Thoracic aorta (tissue), 2 donors: ENCODE data around the gene WDR17. TPM values are rescaled to one million over a fixed set of nuclear protein-coding genes. Genes with fewer than 3 reads are reported as not detected.

Source experiments
- ATAC-seq: fragments of 150-250 bp; one replicate; pipeline ENCODE4 v1.8.0; 2017; ENCODE audit warnings: low read depth; ENCODE audit not compliant: insufficient number of reproducible peaks, low FRiP score
- DNase-seq: peaks from one replicate; pipeline ENCODE4 v3.0.0-alpha.2; 2020; ENCODE audit warnings: low spot score
- H3K27ac ChIP-seq, 2 donors: fragments of 200-600 bp; sonication (generic); 1 replicate in 1 of 2; 2 replicates in 1 of 2; pipeline ENCODE4 v1.5.1; 2016; ENCODE audit warnings: mild to moderate bottlenecking in 2 of 2, moderate library complexity in 2 of 2
- H3K27me3 ChIP-seq: fragments of 200-600 bp; sonication (generic); replicated peaks from 2 replicates; pipeline ENCODE4 v1.6.0; 2016; ENCODE audit warnings: mild to moderate bottlenecking; ENCODE audit not compliant: insufficient read depth
- H3K36me3 ChIP-seq: fragments of 200-600 bp; sonication (generic); one replicate; pipeline ENCODE4 v1.5.1; 2016
- H3K4me1 ChIP-seq, 2 donors: fragments of 200-600 bp; sonication (generic); 1 replicate in 1 of 2; 2 replicates in 1 of 2; pipeline versions ENCODE4 v1.5.1 to v1.6.0; 2016; ENCODE audit warnings: low read depth in 2 of 2, mild to moderate bottlenecking in 1 of 2; ENCODE audit not compliant: control insufficient read depth in 1 of 2
- H3K4me3 ChIP-seq: fragments of 200-600 bp; sonication (generic); 2 replicates; pipeline ENCODE4 v1.5.1; 2016; ENCODE audit warnings: mild to moderate bottlenecking
- H3K9me3 ChIP-seq: fragments of 200-600 bp; sonication (generic); 2 replicates; pipeline ENCODE4 v1.5.1; 2016
- CTCF ChIP-seq: fragments of 200-600 bp; sonication (generic); IDR thresholded peaks from one replicate; pipeline ENCODE4 v1.5.1; 2019; ENCODE audit warnings: antibody characterized with exemption
- total RNA-seq, 2 donors: library from RNA; depleted of rRNA; stranded (reverse); fragments of >200 nt; gene quantifications; one replicate each; pipeline versions ENCODE4 v1.1.0 to v1.2.3, GENCODE V29; 2016

The WDR17 gene
- total RNA-seq, 2 donors from 2014 or later = 1.7 to 5.3 TPM

GRCh38 chr4:176139518-176139917 is 73.9 kb downstream of the WDR17 start:
- no peak for ATAC-seq
- no peak for TF ChIP-seq CTCF
- H3K9me3 ChIP-seq = no peaks in the 10 kb centered on the region
- no peaks in the 10 kb centered on the region for H3K4me1 ChIP-seq
- H3K4me3 ChIP-seq = no peak overlapping the region
- H3K27me3 ChIP-seq = no peaks in the 10 kb centered on the region
- no peak for DNase-seq
- H3K27ac ChIP-seq = no peak overlapping the region
- H3K36me3 ChIP-seq = no peaks in the 10 kb centered on the region

- no peak for ATAC-seq
- no peak overlapping the region for H3K4me3 ChIP-seq
Measured at GRCh38 chr4:176142253-176142652, 76.6 kb downstream of the WDR17 start.

GRCh38 chr4:176149680-176150355 is 84.2 kb downstream of the WDR17 start:
- no peak overlapping the region for H3K4me3 ChIP-seq
- no peaks in the 10 kb centered on the region for H3K36me3 ChIP-seq
- no peak for DNase-seq
- no peaks in the 10 kb centered on the region for H3K4me1 ChIP-seq
- no peak for TF ChIP-seq CTCF
- H3K27me3 ChIP-seq = no peaks in the 10 kb centered on the region
- ATAC-seq = no peak
- H3K27ac ChIP-seq = no peak overlapping the region
- H3K9me3 ChIP-seq = no peaks in the 10 kb centered on the region

More at GRCh38 chr4:176142253-176142652, 76.6 kb downstream of the WDR17 start:
- no peak for DNase-seq
- H3K27ac ChIP-seq = no peak overlapping the region
- TF ChIP-seq CTCF = no peak
- no peaks in the 10 kb centered on the region for H3K27me3 ChIP-seq
- H3K36me3 ChIP-seq = no peaks in the 10 kb centered on the region
- no peaks in the 10 kb centered on the region for H3K4me1 ChIP-seq
- H3K9me3 ChIP-seq = no peaks in the 10 kb centered on the region

GRCh38 chr4:176150356-176150682 is 84.7 kb downstream of the WDR17 start:
- DNase-seq = no peak
- Histone ChIP-seq H3K4me3 (no peak overlapping the region), H3K9me3 (no peaks in the 10 kb centered on the region), H3K4me1 (no peaks in the 10 kb centered on the region), H3K36me3 (no peaks in the 10 kb centered on the region), H3K27me3 (no peaks in the 10 kb centered on the region), H3K27ac (no peak overlapping the region)
- ATAC-seq = no peak
- TF ChIP-seq CTCF = peak; percentile 50

GRCh38 chr4:176150704-176151103 is 85.1 kb downstream of the WDR17 start:
- no peaks in the 10 kb centered on the region for H3K36me3 ChIP-seq
- H3K9me3 ChIP-seq = no peaks in the 10 kb centered on the region
- no peak overlapping the region for H3K4me3 ChIP-seq
- H3K27me3 ChIP-seq = no peaks in the 10 kb centered on the region
- no peaks in the 10 kb centered on the region for H3K4me1 ChIP-seq
- DNase-seq = no peak
- H3K27ac ChIP-seq = no peak overlapping the region
- TF ChIP-seq CTCF = no peak
- ATAC-seq = no peak
